Occipital lobe (tissue), 2 donors: ENCODE data around the gene ZNF597. TPM values are rescaled to one million over a fixed set of nuclear protein-coding genes. Genes with fewer than 3 reads are reported as not detected.

Experiments used
- DNase-seq: peaks from one replicate; lab custom pipeline; 2025; lab: John Stamatoyannopoulos, UW
- total RNA-seq: library from RNA; depleted of rRNA; stranded (reverse); fragments of >200 nt; gene quantifications from one replicate; pipeline ENCODE4 v1.2.3, GENCODE V29; 2014

Gene ZNF597
- 4.4 TPM for total RNA-seq

- DNase-seq: peak; percentile 81
These were observed at the start of gene ZNF597, which contains the start of gene NAA60 for GRCh38 chr16:3443108-3444031. Gene ZNF597 (minus strand): TSS chr16:3443504. CDS start chr16:3443153, 351 bp downstream. Gene NAA60 (plus strand): TSS chr16:3443680. CDS start chr16:3476228, 32,548 bp downstream.

- no peak for DNase-seq
These were observed 49.1 kb upstream of the ZNF597 start for GRCh38 chr16:3492356-3492755.

GRCh38 chr16:3490911-3491629 lies 47.8 kb upstream of the ZNF597 start:
- DNase-seq: no peak

- DNase-seq: no peak
These were observed 45.5 kb upstream of the ZNF597 start for GRCh38 chr16:3488801-3489200.

- no peak for DNase-seq
These were observed 44.5 kb upstream of the ZNF597 start for GRCh38 chr16:3487521-3488410.

GRCh38 chr16:3486506-3487215 lies 43.4 kb upstream of the ZNF597 start:
- DNase-seq: no peak

GRCh38 chr16:3485821-3486505 lies 42.7 kb upstream of the ZNF597 start:
- no peak for DNase-seq

- no peak for DNase-seq
These were observed 41.9 kb upstream of the ZNF597 start for GRCh38 chr16:3485097-3485745.

GRCh38 chr16:3484318-3485096 lies 41.2 kb upstream of the ZNF597 start:
- DNase-seq: no peak

- no peak for DNase-seq
These were observed 39.4 kb upstream of the ZNF597 start for GRCh38 chr16:3482659-3483241.

GRCh38 chr16:3481696-3482658 lies 38.7 kb upstream of the ZNF597 start:
- no peak for DNase-seq

GRCh38 chr16:3480901-3481695 lies 37.8 kb upstream of the ZNF597 start:
- DNase-seq: no peak

- DNase-seq: no peak
These were observed 36.4 kb upstream of the ZNF597 start for GRCh38 chr16:3479654-3480216.

- DNase-seq: no peak
These were observed 35.1 kb upstream of the ZNF597 start for GRCh38 chr16:3478242-3478925.

- no peak for DNase-seq
These were observed 33.1 kb upstream of the ZNF597 start for GRCh38 chr16:3476409-3476808.
